Measurements from ENCODE around the gene FGF1. TPM values are rescaled to one million over a fixed set of nuclear protein-coding genes. Genes with fewer than 3 reads are reported as not detected.

The FGF1 gene
- total RNA-seq, 1 donor from 2014 or later = 23.5 TPM

- Histone ChIP-seq H3K36me3 (no peaks in the 10 kb centered on the region), H3K27ac (peak overlapping the region; percentile 84 to 89), H3K9me3 (no peaks in the 10 kb centered on the region), H3K4me1 (peaks cover 0 to 13% of the 10 kb centered on the region in 2 donors), H3K4me3 (no peak overlapping the region), H3K27me3 (no peaks in the 10 kb centered on the region)
- no peak for DNase-seq (ENCODE audit: low spot score in 2 of 2)
- TF ChIP-seq, protein P1, sequence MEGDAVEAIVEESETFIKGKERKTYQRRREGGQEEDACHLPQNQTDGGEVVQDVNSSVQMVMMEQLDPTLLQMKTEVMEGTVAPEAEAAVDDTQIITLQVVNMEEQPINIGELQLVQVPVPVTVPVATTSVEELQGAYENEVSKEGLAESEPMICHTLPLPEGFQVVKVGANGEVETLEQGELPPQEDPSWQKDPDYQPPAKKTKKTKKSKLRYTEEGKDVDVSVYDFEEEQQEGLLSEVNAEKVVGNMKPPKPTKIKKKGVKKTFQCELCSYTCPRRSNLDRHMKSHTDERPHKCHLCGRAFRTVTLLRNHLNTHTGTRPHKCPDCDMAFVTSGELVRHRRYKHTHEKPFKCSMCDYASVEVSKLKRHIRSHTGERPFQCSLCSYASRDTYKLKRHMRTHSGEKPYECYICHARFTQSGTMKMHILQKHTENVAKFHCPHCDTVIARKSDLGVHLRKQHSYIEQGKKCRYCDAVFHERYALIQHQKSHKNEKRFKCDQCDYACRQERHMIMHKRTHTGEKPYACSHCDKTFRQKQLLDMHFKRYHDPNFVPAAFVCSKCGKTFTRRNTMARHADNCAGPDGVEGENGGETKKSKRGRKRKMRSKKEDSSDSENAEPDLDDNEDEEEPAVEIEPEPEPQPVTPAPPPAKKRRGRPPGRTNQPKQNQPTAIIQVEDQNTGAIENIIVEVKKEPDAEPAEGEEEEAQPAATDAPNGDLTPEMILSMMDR (IDR thresholded peaks at IDR 0.05) = no peak
- intact Hi-C loops (cut with DNase I) = no loop called here
Observed at GRCh38 chr5:142568996-142569335, 116.9 kb downstream of the FGF1 start.

DNA sequence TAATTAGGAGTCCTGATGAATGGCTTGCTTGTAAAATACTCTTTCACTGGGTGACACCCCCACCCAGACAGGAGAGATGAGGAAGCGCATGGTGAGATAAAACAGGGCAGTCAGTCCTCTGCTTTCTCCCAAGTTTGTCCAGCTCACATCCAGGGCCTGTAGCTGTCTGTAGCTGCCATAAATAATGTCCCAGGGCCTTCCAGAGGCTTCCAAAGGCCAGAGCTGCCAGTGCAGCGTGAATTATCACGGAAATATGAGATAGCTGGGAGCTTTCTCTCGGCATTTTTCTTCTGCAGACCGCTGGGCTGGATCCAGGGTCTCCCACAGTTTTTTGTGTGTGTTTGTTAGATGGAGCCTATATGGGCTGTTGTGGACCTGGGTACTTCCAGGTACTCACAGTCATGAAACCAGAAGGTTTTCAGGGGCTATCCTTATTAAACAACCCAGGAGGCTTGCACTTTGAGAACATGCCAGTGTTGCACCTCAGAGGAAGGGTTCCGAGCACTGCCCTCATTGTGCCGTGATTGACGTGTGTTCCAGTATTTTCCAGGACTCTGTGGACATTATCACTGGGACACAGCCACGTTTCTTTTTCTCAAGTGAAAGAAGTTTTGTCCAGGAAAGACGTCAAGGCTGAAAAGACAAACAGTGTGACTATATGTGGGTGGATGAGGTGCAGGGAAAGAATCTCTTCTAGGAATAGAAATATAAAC, 117.5 kb downstream of the FGF1 start:
- Histone ChIP-seq H3K27me3 (no peaks in the 10 kb centered on the region), H3K27ac (peak overlapping the region; percentile 84 to 89), H3K36me3 (no peaks in the 10 kb centered on the region), H3K4me3 (no peak overlapping the region), H3K9me3 (no peaks in the 10 kb centered on the region), H3K4me1 (peaks cover 0 to 13% of the 10 kb centered on the region in 2 donors)
- peak in 1 of 2 donors; percentile 77 for DNase-seq (ENCODE audit: low spot score in 2 of 2)
- TF ChIP-seq, protein P1 (IDR thresholded peaks at IDR 0.05) = no peak
- intact Hi-C loops (cut with DNase I) = no loop called here

DNA sequence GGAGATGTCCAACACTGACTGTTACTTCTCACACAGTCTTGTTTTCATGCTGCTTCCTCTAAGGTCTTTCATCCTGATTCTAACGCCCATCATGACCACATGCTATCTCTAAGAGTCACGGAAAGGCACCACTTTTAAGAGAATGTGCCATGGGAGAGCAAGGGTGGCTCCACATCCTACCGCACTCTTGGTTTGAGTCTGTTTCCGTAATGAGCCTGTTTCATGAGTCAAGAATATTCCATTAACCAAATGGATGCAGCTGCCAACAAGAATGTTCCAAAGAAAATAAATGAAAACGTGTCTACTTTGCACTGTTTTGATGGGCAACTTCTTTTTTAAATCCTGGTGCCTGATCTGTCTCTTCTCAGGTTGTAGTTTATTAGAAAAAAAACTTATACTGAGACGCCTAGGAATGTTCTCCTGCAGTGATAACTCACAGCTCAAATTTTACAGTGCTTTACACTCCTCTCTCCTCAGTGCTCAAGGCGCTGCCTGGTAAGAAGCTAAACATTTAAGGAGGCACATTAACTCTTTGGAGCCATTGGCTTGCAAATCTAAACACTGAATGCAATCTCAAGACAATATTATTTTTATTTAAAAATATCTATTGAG, 124.3 kb downstream of the FGF1 start:
- H3K4me1 ChIP-seq = peaks cover 0 to 14% of the 10 kb centered on the region in 2 donors
- no peak for DNase-seq (ENCODE audit: low spot score in 2 of 2)
- no peaks in the 10 kb centered on the region for H3K36me3 ChIP-seq
- H3K9me3 ChIP-seq = no peaks in the 10 kb centered on the region
- no peaks in the 10 kb centered on the region for H3K27me3 ChIP-seq
- H3K27ac ChIP-seq = peak overlapping the region in 1 of 2 donors; percentile 55
- H3K4me3 ChIP-seq = no peak overlapping the region
- intact Hi-C loops (cut with DNase I) = no loop called here
- TF ChIP-seq, protein P1 (IDR thresholded peaks at IDR 0.05) = no peak

- Histone ChIP-seq H3K27ac (peak overlapping the region in 1 of 2 donors; percentile 55), H3K4me3 (no peak overlapping the region), H3K27me3 (no peaks in the 10 kb centered on the region), H3K4me1 (peaks cover 0 to 14% of the 10 kb centered on the region in 2 donors), H3K9me3 (no peaks in the 10 kb centered on the region), H3K36me3 (no peaks in the 10 kb centered on the region)
- intact Hi-C loops (cut with DNase I) = no loop called here
- DNase-seq (ENCODE audit: low spot score in 2 of 2) = no peak
- TF ChIP-seq, protein P1 (IDR thresholded peaks at IDR 0.05) = no peak
Observed at GRCh38 chr5:142561029-142561428, 124.9 kb downstream of the FGF1 start.

DNA sequence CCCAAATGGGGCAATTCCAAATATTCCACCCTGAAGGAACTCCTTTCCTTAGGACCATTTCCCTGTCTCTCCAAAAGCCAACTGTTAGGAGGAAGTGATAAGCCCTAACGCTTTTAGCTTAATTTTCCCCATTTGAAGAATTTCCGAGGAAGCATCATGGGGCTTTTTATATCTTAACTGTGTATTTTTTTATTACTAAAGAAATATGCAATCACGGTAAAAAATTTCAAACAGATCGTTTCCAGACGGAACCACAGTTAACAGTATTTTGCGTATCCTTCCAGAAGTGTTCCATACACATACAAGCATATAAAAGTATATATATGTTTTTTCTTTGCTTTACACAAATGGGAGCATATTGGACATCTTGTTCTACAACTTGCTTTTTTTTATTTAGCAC, 133.8 kb downstream of the FGF1 start:
- intact Hi-C loops (cut with DNase I) = no loop called here
- no peak overlapping the region for H3K27ac ChIP-seq

More for the DNA sequence above, 133.8 kb downstream of the FGF1 start:
- DNase-seq (ENCODE audit: low spot score in 2 of 2) = no peak
- Histone ChIP-seq H3K4me1 (no peaks in the 10 kb centered on the region), H3K36me3 (no peaks in the 10 kb centered on the region), H3K4me3 (peak overlapping the region in 1 of 2 donors; percentile 39), H3K27me3 (no peaks in the 10 kb centered on the region), H3K9me3 (no peaks in the 10 kb centered on the region)
- TF ChIP-seq, protein P1 (IDR thresholded peaks at IDR 0.05) = no peak

All from ascending aorta (tissue), 2 donors.